ENCODE results near the gene LY6G5B. TPM values are rescaled to one million over a fixed set of nuclear protein-coding genes. Genes with fewer than 3 reads are reported as not detected.

Gene LY6G5B
- total and polyA plus RNA-seq, 2 donors (not counting 3 experiments of a cell fraction or from before 2014, with no cell fraction given) = 15.4 to 25.0 TPM

GRCh38 chr6:31631209-31631608, 38.6 kb upstream of the LY6G5B start:
- Histone ChIP-seq H3K79me2 (ENCODE audit: control insufficient read depth, insufficient read depth, low read length) (peaks cover 31% of the 10 kb centered on the region), H3K27ac (ENCODE audit: insufficient read depth, low read depth, low read length) (no peak overlapping the region), H3K36me3 (ENCODE audit: control insufficient read depth in 2 of 2, extremely low read depth in 1 of 2, insufficient read depth in 2 of 2, low read length in 2 of 2) (peaks cover 52 to 85% of the 10 kb centered on the region in 2 experiments), H3K4me3 (replicated peaks in 1 of 3; ENCODE audit: insufficient read depth in 1 of 3, low read depth in 1 of 3, low read length in 3 of 3) (no peak overlapping the region), H3K9ac (replicated peaks; ENCODE audit: extremely low read depth, insufficient read depth, low read length) (no peak overlapping the region), H3K4me2 (ENCODE audit: insufficient read depth, low read length) (no peak overlapping the region), H3K9me1 (replicated peaks; ENCODE audit: control insufficient read depth, extremely low read depth, insufficient read depth, low read length) (no peaks in the 10 kb centered on the region), H4K20me1 (replicated peaks; ENCODE audit: control insufficient read depth, extremely low read depth, insufficient read depth, low read length) (peaks cover 3% of the 10 kb centered on the region), H2AFZ (ENCODE audit: low read depth, low read length) (no peak overlapping the region), H3K27me3 (ENCODE audit: control insufficient read depth in 2 of 2, insufficient read depth in 2 of 2, low read length in 2 of 2) (no peaks in the 10 kb centered on the region), H3K9me3 (replicated peaks; ENCODE audit: control insufficient read depth, insufficient read depth, low read length) (no peaks in the 10 kb centered on the region), H3K4me1 (ENCODE audit: control insufficient read depth, extremely low read depth, insufficient read depth, low read length) (no peaks in the 10 kb centered on the region)
- dilution Hi-C loops (cut with MboI; ENCODE audit: extremely low pct_ligation_motif_present, low sequenced_read_pairs) (no loop called here), intact Hi-C loops (cut with micrococcal nuclease) (no loop called here)
- TF ChIP-seq POLR2AphosphoS5 (IDR thresholded peaks at IDR 0.05; ENCODE audit: insufficient read depth, low read depth, low read length) (no peak), JUN (IDR thresholded peaks at IDR 0.05; ENCODE audit: borderline replicate concordance, insufficient read depth, insufficient read length, low read depth) (no peak), GATA2 (IDR thresholded peaks at IDR 0.05; ENCODE audit: insufficient read depth, insufficient read length, low read depth, low read length) (no peak), CTCF (IDR thresholded peaks at IDR 0.05; ENCODE audit: extremely low read depth in 1 of 2, insufficient read depth in 1 of 2, low read depth in 1 of 2, low read length in 2 of 2) (no peak)
- ChIA-PET CTCF (no interaction called here), POLR2A (no interaction called here)
- no peak for FAIRE-seq
- BruUV-seq (replicated peaks) = TSS peak; percentile 19
- DNase-seq (ENCODE audit: low read depth, low spot score) = no peak

GRCh38 chr6:31631681-31632278, 38.0 kb upstream of the LY6G5B start:
- Histone ChIP-seq H3K4me2 (ENCODE audit: insufficient read depth, low read length) (no peak overlapping the region), H3K9me3 (replicated peaks; ENCODE audit: control insufficient read depth, insufficient read depth, low read length) (no peaks in the 10 kb centered on the region), H4K20me1 (replicated peaks; ENCODE audit: control insufficient read depth, extremely low read depth, insufficient read depth, low read length) (peaks cover 3% of the 10 kb centered on the region), H3K4me1 (ENCODE audit: control insufficient read depth, extremely low read depth, insufficient read depth, low read length) (no peaks in the 10 kb centered on the region), H3K79me2 (ENCODE audit: control insufficient read depth, insufficient read depth, low read length) (peaks cover 26% of the 10 kb centered on the region), H3K4me3 (replicated peaks in 1 of 3; ENCODE audit: insufficient read depth in 1 of 3, low read depth in 1 of 3, low read length in 3 of 3) (no peak overlapping the region), H3K27me3 (ENCODE audit: control insufficient read depth in 2 of 2, insufficient read depth in 2 of 2, low read length in 2 of 2) (no peaks in the 10 kb centered on the region), H3K36me3 (ENCODE audit: control insufficient read depth in 2 of 2, extremely low read depth in 1 of 2, insufficient read depth in 2 of 2, low read length in 2 of 2) (peaks cover 51 to 84% of the 10 kb centered on the region in 2 experiments), H2AFZ (ENCODE audit: low read depth, low read length) (no peak overlapping the region), H3K9ac (replicated peaks; ENCODE audit: extremely low read depth, insufficient read depth, low read length) (no peak overlapping the region), H3K9me1 (replicated peaks; ENCODE audit: control insufficient read depth, extremely low read depth, insufficient read depth, low read length) (no peaks in the 10 kb centered on the region), H3K27ac (ENCODE audit: insufficient read depth, low read depth, low read length) (no peak overlapping the region)
- no peak for FAIRE-seq
- ChIA-PET CTCF (no interaction called here), POLR2A (no interaction called here)
- TF ChIP-seq CTCF (IDR thresholded peaks at IDR 0.05; ENCODE audit: extremely low read depth in 1 of 2, insufficient read depth in 1 of 2, low read depth in 1 of 2, low read length in 2 of 2) (no peak), POLR2A (IDR thresholded peaks at IDR 0.05; ENCODE audit: low read depth, low read length) (no peak), GATA2 (IDR thresholded peaks at IDR 0.05; ENCODE audit: insufficient read depth, insufficient read length, low read depth, low read length) (no peak), FOS (IDR thresholded peaks at IDR 0.05; ENCODE audit: borderline replicate concordance, insufficient read depth, low read length) (no peak), MYC (IDR thresholded peaks at IDR 0.05; ENCODE audit: low read depth, low read length) (no peak), EZH2 (IDR thresholded peaks at IDR 0.05; ENCODE audit: borderline replicate concordance, low read depth, low read length, severe bottlenecking) (no peak), POLR2AphosphoS5 (IDR thresholded peaks at IDR 0.05; ENCODE audit: insufficient read depth, low read depth, low read length) (no peak), JUN (IDR thresholded peaks at IDR 0.05; ENCODE audit: borderline replicate concordance, insufficient read depth, insufficient read length, low read depth) (no peak), MAX (IDR thresholded peaks at IDR 0.05; ENCODE audit: insufficient read depth, insufficient read length) (no peak)
- BruUV-seq (replicated peaks) = no TSS peak
- dilution Hi-C loops (cut with MboI; ENCODE audit: extremely low pct_ligation_motif_present, low sequenced_read_pairs) = no loop called here
- DNase-seq (ENCODE audit: low read depth, low spot score) = no peak
- intact Hi-C loops (cut with micrococcal nuclease) = no loop called here
